RWPE2 (cell line): ENCODE data around the gene ACAD8.

Experiments
- ATAC-seq: fragments of 200-7000 bp; cut with Tn5 transposase; 3 replicates; pipeline ENCODE4 v1.9.1; 2021; ENCODE audit warnings: low read depth
- DNase-seq: peaks from one replicate; pipeline ENCODE4 v3.0.0-alpha.2; 2020; ENCODE audit warnings: low spot score
- H3K27ac ChIP-seq: fragments of 450-650 bp; 2 replicates; pipeline ENCODE4 v1.5.1; 2017; ENCODE audit warnings: mild to moderate bottlenecking; ENCODE audit not compliant: poor library complexity, severe bottlenecking
- H3K27me3 ChIP-seq: fragments of 250-450 bp; sonication (Bioruptor Pico); 2 replicates; pipeline ENCODE4 v1.5.1; 2021; ENCODE audit warnings: mild to moderate bottlenecking, moderate library complexity; ENCODE audit not compliant: insufficient read depth, poor library complexity, severe bottlenecking
- H3K36me3 ChIP-seq: fragments of 250-450 bp; sonication (Bioruptor Pico); 2 replicates; pipeline ENCODE4 v1.5.1; 2020; ENCODE audit warnings: low read depth, mild to moderate bottlenecking, moderate library complexity
- H3K4me1 ChIP-seq: fragments of 250-450 bp; sonication (Bioruptor Pico); 2 replicates; pipeline ENCODE4 v1.5.1; 2021; ENCODE audit warnings: mild to moderate bottlenecking, moderate library complexity; ENCODE audit not compliant: insufficient read depth, poor library complexity, severe bottlenecking
- H3K4me3 ChIP-seq: fragments of 250-450 bp; sonication (Bioruptor Pico); 2 replicates; pipeline ENCODE4 v1.5.1; 2021; ENCODE audit warnings: mild to moderate bottlenecking, moderate library complexity; ENCODE audit not compliant: severe bottlenecking
- H3K9me3 ChIP-seq: fragments of 250-450 bp; sonication (Bioruptor Pico); 2 replicates; pipeline ENCODE4 v1.5.1; 2021; ENCODE audit warnings: mild to moderate bottlenecking, moderate library complexity; ENCODE audit not compliant: severe bottlenecking
- TF ChIP-seq, protein P1 (sequence below): fragments of 450-650 bp; IDR thresholded peaks from one replicate; pipeline ENCODE4 v1.5.1; 2017; ENCODE audit warnings: mild to moderate bottlenecking, moderate library complexity; ENCODE audit not compliant: poor library complexity, severe bottlenecking

ACAD8 gene

DNA sequence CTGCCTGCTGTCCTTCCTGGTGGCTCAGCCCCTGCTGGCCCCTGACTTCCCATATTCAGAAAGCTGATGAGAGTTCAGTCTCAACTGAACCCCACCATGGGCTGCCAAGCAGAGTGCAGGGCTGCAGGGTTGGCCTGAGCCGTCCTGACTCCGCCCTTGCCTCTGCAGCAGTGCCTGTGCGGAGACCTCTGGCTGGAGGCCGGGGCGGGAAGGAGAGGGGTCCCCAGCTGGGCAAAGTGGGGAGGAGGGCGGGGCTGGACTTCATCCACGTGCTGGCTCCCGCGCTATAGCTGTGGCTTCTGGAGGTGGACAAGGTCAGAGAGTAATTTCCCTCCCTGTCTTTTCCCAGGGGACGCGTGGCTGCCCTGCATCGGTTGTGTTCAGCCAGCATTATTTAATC, 36.4 kb downstream of the ACAD8 start:
- TF ChIP-seq, protein P1, sequence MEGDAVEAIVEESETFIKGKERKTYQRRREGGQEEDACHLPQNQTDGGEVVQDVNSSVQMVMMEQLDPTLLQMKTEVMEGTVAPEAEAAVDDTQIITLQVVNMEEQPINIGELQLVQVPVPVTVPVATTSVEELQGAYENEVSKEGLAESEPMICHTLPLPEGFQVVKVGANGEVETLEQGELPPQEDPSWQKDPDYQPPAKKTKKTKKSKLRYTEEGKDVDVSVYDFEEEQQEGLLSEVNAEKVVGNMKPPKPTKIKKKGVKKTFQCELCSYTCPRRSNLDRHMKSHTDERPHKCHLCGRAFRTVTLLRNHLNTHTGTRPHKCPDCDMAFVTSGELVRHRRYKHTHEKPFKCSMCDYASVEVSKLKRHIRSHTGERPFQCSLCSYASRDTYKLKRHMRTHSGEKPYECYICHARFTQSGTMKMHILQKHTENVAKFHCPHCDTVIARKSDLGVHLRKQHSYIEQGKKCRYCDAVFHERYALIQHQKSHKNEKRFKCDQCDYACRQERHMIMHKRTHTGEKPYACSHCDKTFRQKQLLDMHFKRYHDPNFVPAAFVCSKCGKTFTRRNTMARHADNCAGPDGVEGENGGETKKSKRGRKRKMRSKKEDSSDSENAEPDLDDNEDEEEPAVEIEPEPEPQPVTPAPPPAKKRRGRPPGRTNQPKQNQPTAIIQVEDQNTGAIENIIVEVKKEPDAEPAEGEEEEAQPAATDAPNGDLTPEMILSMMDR = no peak
- H3K36me3 ChIP-seq = no peaks in the 10 kb centered on the region
- no peak for DNase-seq
- H3K4me1 ChIP-seq = no peaks in the 10 kb centered on the region
- no peak for ATAC-seq
- H3K4me3 ChIP-seq = no peak overlapping the region
- H3K9me3 ChIP-seq = no peaks in the 10 kb centered on the region
- H3K27me3 ChIP-seq = no peaks in the 10 kb centered on the region
- H3K27ac ChIP-seq = no peak overlapping the region

GRCh38 chr11:134290646-134291045, 37.3 kb downstream of the ACAD8 start:
- H3K4me3 ChIP-seq = no peak overlapping the region
- H3K27me3 ChIP-seq = no peaks in the 10 kb centered on the region
- H3K9me3 ChIP-seq = no peaks in the 10 kb centered on the region
- TF ChIP-seq, protein P1 = no peak
- no peak overlapping the region for H3K27ac ChIP-seq
- ATAC-seq (no peak), DNase-seq (no peak)
- no peaks in the 10 kb centered on the region for H3K4me1 ChIP-seq
- no peaks in the 10 kb centered on the region for H3K36me3 ChIP-seq

DNA sequence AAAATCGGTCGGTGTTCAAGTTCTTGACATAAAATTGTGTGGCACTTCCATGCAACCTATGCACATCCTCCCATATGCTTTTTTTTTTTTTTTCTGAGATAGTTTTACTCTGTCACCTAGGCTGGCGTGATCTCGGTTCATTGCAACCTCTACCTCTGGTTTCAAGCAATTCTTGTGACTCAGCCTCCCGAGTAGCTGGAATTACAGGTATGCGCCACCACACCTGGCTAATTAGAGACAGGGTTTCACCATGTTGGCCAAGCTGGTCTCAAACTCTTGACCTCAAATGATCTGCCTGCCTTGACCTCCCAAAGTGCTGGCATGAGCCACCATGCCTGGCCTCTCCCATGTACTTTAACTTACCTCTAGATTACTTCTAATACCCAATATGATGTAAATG, 37.8 kb downstream of the ACAD8 start:
- no peak overlapping the region for H3K4me3 ChIP-seq
- ATAC-seq (no peak), DNase-seq (no peak)
- H3K36me3 ChIP-seq = no peaks in the 10 kb centered on the region
- no peaks in the 10 kb centered on the region for H3K27me3 ChIP-seq
- no peaks in the 10 kb centered on the region for H3K4me1 ChIP-seq
- TF ChIP-seq, protein P1 = no peak
- no peak overlapping the region for H3K27ac ChIP-seq
- no peaks in the 10 kb centered on the region for H3K9me3 ChIP-seq

- DNase-seq = no peak
- no peak for ATAC-seq
- no peaks in the 10 kb centered on the region for H3K36me3 ChIP-seq
Measured at GRCh38 chr11:134292661-134293060, 39.3 kb downstream of the ACAD8 start.

More at GRCh38 chr11:134292661-134293060, 39.3 kb downstream of the ACAD8 start:
- Histone ChIP-seq H3K27me3 (no peaks in the 10 kb centered on the region), H3K4me1 (no peaks in the 10 kb centered on the region), H3K9me3 (no peaks in the 10 kb centered on the region), H3K4me3 (no peak overlapping the region), H3K27ac (no peak overlapping the region)
- TF ChIP-seq, protein P1 = no peak
